Activated CD8-positive, alpha-beta memory T cell treated with anti-CD3 and anti-CD28 coated beads for 4 hours (primary cell): ENCODE data around the gene GALR2.

Source experiments
- DNase-seq, 2 donors: peaks; one replicate each; pipeline ENCODE4 v3.0.0-alpha.2; 2020; ENCODE audit warnings: low read depth in 2 of 2

GALR2 gene

DNA sequence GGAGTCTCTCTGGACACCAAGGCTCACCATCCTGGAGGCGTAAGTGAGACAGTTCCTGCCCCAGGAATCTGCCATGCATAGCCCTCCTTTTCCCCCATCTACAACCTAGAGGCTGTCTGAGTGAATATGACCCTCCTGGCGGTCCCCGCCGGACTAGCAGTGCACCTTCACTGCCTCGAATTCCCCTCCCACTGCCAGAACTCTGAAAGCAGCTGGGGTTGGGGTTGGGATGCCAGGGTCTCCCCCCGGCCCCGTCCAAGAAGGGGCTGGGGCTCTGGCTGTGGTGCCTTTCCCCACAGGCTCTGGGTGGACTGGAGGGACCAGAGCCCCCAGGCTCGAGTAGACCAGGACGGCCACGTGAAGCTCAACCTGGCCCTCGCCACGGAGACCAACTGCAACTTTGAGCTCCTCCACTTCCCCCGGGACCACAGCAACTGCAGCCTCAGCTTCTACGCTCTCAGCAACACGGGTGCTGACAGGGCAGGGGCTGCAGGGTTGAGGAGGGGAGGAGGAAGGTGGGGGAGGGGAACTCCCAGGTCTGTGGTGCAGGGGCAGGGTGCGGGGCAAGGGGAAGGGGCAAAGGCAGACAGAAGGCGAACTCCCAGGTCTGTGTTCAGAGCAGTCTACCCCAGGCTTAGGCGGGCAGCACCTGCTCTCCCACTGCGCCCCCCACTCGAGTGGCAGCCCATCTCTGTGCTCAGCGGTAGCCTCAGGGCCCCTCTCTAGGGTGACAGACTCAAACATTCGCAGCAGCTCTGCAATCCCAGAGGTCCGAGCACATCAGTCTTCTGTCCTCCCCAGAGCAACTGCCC, 5.6 kb downstream of the GALR2 start:
- no peak for DNase-seq

DNA sequence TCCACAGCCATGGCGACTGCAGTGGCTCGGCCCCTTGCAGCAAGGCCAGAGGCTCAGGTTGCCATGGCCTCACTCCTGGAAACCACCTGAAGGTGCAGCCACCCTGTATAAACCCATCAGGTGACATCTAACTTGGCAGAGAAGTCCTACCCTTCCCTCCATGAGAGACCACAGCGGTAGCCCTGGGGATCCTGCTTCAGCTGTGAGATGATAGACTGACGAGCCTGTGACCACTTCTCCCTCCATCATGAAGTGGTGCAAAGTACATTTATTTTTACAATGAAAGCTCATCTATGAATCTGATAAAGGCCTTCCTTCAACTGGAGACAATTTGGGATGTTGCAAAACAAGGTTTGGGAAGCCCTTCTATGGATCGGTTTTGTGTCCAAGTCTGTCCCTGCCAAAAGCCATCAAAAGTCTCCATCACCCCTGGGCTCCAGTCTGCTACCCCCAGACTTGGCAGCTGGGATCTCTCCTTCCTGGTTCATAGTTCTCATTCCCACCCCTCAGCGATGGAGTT, 6.2 kb downstream of the GALR2 start:
- DNase-seq = no peak

DNA sequence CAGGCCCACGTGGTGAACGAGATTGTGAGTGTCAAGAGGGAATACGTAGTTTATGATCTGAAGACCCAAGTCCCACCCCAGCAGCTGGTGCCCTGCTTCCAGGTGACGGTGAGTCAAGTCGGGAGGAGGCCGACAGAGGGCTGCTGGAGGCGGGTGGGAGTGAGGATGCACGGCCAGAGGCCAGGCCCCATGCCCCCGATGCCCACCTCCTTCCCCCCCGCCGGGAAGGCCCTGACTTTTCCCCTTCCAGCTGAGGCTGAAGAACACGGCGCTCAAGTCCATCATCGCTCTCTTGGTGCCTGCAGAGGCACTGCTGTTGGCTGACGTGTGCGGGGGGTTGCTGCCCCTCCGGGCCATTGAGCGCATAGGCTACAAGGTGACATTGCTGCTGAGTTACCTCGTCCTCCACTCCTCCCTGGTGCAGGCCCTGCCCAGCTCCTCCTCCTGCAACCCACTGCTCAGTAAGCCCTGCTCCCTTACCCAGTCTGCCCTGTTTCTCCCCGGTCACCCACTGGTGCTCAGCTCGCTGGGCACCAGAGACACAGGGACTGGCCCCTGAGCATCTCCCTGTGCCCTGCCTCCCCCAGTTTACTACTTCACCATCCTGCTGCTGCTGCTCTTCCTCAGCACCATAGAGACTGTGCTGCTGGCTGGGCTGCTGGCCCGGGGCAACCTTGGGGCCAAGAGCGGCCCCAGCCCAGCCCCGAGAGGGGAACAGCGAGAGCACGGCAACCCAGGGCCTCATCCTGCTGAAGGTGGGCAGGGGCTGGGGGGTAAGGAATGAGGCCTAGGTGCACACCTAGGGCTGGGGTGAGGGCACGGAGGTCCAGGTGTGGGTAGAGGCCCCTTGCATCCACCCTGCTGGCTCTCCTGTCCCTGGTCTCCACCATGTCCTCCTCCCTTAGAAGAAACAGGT, 7.0 kb downstream of the GALR2 start:
- no peak for DNase-seq

DNA sequence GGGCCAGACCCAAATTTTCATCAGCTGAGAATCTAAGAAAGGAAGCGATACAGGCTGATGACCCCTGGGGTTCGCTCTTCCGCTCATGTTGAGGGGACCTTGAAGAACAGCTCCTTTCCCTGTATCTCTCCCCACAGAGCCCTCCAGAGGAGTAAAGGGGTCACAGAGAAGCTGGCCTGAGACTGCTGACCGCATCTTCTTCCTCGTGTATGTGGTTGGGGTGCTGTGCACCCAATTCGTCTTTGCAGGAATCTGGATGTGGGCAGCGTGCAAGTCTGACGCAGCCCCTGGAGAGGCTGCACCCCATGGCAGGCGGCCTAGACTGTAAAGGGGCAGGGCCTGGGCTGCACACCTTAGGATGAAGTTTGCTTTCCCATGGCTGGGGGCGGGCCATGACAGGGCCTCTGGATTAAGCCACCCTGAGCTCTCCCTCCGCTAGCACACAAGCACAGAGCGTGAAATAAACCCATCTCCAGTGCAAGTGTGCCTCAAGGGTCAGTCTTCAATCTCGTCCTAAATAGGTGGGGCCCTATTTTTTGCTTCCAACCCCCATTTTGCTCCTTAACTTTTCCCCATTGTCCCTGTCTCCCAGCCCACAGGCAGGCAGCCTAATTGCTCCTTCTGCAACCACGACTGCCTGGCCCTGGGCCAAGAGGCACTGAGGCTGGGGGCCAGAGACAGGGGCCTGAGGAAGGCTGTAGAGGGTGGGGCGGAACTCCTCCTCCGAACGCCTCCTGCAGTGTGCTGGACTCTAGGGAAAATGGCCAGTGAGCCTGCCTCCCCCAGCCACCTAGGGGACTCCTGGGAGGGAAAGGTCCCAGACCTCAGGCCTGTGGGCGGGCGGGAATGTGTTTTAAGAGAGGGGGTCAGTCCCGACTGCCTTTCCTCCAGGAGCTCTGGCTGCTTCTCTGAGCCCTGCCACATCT, 8.0 kb downstream of the GALR2 start:
- no peak for DNase-seq

DNA sequence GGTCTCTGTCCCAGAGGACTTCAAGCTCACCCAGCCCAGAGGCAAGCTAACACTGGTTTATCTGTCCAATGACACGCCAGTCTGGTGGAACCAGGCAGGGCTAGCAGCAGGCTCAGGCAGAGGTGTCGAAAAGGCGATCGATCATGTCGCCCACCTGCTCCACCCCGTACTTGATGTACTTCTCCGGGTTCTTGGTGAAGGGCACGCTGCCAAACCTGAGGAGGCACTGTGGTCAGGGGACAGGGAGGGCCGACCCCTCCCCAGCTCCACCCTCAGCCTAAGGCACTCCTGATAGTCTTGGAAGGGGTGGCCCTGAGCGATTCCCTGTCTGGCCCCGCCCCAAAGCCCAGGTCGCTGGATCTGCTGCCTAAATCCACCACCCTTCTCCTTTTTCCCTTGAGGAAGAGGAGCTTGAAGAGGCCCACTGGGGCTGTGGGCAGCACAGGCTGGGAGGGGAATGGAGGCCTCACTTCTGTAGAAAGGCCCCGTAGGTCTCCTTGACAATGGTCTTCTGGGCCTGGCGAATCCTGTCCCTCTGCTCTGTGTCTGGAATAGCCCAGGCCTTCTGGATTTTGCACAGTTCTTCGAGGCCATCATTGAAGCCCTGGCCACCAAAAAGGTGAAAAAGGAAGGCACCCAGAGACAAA, 9.1 kb downstream of the GALR2 start:
- no peak for DNase-seq

DNA sequence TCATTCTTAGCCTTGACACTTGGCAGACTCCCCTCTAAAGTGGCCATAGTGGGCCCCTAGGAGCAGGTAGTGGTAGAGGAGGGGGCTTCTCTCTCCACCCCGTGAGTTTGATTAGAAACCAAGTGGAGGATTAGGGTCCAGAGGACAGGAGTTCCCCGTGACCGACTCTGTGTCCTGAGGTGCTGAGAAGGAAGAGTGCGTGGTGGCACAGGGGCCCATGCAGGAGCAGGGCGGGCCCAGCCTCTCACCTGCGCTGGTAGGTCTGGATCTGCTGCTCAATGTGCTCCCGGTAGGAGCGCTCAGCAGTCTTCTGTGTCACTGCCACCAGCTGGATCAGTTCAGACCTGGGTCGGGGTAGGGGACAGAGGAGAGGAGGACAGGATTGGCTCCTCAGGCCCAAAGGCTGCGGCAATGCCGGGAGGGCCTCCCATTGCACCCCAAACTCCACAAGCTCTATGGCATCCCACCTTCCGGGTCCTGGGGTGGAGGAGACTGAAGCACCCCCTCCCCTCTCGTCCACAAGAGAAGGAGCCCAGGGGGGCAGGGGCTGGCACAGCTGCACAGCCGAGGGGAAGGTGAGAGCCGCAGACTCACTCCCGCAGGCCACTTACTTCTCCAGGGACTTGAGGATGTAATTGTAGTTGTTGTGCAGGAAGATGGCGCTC, 10.6 kb downstream of the GALR2 start:
- DNase-seq = no peak

DNA sequence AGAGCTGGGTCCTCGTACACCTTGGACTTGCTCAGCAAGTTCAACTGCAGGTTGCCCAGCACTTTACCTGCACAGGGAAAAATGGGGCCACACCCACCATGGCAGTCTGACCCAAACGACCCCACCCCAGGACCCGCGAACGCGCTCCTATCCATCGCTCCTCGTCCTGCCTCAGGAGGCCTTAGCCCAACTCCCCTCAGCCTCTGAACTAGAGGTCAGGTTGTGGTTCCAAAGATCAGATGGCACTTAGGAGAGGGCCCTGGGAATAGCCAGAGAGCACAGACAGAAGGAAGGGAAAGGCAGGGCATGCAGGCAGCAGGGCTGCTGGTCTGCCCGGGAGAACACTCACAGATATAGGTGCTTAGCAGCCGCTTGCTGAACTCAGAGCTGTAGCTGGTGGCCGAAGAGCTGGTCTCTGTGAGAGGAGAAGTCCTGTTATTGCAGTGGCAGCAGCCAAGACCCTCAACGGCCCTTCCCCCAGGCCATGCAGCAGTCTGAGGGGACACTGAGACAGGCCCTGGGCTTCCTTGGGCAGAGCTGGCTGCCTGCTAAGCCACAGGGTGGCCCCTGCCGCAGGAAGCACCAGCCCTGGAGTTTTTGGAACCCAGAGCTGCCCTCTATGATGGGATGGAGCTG, 11.3 kb downstream of the GALR2 start:
- no peak for DNase-seq

DNA sequence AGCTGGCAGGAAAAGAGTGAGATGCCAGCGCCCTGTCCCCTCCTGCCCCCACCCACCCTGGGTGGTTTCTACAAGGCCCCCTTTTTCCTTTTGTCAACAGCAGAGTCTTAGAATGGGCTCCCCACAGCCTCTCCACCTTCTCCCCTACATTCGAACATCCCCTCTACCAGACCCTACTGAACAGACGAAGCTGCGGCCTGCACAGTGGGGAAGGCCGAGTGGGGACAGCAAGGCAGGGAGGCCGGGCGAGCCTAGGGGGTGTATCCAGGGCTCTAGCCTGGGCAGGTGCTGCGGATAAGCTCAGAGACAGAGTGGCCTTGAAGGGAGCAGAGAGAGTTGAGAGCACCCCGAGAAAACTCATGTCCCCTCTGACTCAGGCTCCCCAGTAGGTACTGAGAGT, 11.8 kb downstream of the GALR2 start:
- DNase-seq = no peak

DNA sequence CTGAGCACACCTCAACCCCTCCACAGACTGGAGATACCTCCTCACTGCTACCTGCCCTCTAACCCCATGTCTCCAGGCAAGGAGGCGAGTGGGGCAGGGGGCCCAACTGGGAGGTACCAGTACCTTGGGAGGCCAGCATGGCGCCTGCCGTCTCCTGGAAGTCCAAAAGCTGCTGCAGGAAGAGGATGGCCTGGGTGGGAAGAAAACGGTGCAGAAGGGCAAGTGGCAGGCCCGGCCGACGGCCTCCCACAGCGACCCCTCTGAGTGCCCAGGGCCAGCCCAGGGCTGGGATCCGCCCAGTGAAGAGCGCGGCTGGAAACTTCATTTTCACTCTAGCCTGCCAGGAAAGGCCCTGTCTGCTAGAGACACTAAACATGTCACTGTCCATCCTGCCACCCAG, 12.9 kb downstream of the GALR2 start:
- no peak for DNase-seq

DNA sequence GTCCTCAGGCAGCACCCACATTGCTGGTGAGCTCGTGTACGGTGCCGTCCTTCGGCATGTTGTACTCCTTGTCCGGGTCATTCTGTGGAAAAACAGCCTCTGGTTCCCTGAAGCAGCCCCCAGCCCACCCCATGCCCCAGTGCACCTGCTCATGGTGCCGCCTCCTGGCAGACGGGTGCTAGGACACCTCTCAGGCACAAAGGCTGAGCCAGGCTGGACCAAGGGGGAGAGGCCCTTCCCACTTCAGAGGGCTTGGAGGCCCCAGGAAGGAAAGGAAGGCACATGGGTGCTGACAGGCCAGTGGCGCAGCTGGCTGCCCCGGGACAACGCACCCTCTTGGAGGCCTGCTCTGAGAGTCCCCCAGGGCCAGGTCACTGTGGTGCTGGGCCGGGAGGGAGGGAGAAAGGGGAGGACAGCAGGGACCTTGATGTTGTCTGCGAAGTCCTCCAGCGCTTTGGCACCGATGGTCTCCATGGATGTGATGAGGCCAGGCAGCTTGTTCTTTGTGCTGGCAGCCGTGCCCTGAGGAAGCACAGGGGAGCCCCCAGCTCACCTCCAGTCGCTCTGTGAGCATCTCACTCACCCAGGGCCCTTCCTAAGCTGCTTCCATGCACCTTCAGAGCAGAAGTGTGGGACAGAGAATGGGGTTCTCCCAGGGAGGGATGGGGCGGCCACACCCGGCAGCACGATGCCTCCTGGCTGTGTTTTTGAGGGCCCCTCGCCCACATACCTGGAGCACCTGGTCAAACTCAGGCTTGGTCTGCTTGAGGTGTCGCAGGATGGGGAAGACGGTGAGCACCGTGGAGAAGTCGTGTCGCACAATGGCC, 13.7 kb downstream of the GALR2 start:
- DNase-seq = no peak

DNA sequence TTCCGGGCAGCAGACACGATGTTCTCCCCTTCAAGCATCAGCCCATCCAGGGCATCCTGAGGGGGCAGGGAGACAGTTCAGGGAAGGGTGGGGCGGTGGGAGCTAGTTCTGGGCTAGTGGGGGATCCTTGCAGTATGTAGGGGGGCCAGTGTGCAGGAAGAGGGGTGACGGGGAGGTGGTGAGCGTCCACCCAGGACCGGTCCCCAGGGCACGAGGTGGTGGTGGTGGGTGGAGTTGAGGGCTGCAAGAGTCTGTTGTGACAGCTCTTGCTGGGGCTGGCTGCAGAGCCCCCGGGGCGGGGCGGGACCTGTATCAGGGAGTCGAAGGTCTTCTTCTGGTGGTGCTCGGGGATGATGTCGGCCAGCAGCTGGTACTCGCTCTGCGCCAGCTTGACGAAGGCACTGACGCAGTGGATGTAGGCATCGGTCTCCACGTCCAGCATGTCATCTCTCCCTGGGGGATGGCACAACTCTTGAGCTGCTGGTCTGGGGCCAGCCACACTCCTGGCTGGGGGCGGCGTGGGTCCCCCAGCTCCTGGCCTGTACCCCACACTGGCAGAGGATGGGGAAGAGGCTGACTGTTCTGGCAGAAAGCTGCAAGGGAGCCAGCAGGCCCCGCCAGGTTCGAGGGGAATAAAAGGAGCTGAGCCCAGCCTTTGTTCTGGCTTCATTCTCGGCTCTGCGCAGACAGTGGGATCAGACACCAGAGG, 14.4 kb downstream of the GALR2 start:
- DNase-seq = no peak

DNA sequence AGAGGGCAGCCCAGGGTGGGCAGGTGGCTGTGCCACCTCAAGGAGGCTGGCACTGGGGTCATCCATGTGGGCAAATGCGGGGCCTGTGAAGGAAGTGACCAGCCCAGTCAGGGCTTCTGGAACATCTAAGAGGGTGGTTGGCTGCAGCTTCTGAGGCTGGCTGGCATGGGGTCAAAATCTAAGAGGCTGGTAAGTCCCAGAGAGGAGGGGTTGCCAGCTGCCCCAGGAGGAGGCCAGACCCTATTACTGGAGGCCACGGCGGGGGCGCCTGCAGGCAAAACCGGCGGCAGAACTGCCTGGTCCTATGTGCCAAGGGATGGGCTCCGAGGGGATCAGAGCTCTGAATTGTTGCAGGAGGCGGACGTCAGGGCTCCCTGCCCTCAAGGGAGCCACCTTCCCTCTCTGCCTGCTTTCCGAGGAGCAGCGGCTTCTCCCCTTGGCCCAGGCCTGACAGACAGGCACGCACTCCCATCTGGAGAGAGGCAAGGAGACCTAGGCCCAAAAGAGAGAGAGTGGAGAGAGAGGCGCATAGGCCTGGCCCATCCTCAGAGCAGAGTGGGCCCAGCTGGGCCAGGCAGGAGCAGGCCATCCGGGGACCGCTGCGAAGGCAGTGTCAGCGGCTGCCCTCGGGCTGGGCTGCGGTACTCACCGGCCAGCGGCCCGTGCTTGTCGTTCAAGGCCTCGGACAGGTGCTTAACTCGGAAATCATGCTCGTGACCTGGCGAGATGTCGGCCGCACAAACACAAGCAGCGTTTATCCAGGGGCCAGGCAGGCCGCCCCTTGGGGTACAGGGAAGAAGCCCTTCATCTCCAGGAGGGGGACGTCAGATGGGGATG, 15.3 kb downstream of the GALR2 start:
- no peak for DNase-seq

DNA sequence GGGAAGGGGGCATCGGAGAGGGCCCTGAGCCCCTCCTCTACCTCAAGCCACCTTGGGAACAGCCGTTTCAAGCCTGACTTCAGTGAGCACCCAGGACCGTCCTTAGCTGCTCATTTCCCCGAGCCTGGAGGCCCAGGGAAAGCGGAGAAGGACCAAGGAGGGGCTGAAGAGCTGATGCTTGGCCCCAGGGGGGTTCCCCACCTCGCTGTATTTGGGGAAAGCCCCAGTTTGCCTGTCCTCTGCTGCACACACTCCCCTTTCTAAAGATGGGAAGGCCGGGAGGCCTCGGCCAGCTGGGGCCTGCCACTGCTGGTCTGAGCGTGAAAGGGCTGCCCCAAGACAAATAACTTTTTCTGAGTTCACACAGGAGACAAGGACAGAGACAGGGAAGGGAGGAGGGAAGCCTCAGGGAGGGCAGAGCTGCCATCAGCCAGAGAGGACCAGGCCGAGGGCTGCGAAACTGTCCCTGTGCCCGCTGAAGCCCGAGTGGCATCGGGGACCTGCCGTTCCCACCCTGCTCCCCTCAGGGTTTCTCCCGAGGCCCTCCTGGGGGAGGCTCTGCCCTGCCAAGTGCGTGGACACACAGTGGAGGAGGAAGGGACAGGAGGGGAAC, 16.0 kb downstream of the GALR2 start:
- no peak for DNase-seq

DNA sequence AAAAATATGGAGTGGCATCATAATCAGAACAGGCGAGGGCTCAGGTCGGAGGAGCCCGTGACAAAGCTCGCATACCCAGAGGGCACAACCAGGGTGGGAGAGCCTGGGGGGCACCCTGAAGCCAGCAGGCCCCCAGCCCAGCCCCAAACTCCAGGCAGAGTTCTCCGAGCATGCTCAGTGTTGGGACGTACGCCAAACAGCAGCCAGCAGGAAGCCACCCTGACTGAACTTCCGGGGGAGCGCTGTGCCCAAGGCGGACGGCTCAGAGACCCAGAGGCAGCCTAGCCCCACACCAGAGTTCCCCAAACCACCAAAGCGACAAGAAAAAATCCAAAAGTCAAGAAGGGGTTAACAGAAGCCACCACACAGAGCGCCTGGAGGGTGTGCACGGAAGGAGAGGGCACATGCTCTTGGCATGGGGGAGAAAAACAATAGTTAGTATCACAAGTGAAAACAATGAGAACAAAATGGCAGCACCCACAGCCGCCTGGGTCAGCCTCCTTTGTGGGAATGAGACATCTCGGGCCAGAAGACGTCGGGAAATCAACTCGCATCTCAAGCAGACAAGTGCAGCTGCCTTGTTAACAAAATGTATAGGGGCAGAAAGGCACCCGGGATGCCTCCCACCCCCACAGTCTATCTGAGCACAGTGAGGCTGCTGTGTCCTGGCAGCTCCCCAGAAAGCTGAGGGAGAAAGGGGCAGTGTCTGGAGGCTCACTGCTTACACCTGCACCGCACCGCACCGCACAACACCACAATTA, 17.1 kb downstream of the GALR2 start:
- DNase-seq = no peak

DNA sequence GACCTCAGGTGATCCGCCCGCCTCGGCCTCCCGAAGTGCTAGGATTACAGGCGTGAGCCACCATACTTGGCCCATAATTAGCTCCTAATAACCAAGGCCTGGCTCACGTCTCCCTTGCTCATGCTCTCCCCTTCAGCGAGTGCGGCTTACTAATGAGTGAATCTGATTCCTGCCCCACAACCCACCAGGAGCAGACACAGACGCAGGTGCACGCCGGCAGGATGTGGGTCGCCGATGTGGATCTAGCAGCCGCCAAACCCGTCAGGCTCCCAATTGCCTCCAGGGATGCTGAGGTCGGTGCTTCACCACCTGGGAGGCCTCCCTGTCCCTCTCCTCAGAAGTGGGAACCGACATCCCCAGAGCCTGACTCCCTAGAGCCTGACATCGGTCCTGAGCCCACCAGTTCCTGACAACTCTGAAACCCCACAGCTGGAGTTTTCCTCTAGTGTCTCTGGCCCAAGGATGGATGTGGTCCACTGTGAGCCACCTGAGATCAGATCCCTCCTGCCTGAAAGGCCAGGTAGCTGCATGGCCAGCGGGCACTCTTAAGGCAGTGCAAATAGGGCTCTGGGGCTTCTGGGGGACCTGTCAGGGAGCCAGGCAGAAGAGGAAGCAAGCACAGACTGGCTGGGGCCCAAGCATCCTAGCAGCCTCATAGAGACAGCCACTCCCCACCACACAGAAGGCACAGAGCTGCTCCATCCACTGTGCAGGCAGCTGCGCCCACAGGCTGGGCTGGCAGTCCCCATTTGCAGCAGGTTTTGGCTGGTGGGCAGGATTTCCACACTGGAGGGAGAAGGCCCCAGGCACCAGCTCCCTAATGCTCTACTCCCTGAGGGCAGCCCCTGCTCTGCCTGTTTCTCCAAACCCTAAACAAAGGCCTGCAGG, 18.2 kb downstream of the GALR2 start:
- no peak for DNase-seq
